Liver (tissue), 3 donors: ENCODE results near the gene PHACTR4.

ENCODE experiments used
- JUND ChIP-seq, 2 donors: IDR thresholded peaks; 2 replicates each; pipeline ENCODE4 v1.6.1; 2016; ENCODE audit warnings: antibody characterized with exemption in 2 of 2
- TAF1 ChIP-seq: conservative IDR thresholded peaks from 2 replicates; pipeline ENCODE4 v1.6.1; 2016; ENCODE audit warnings: antibody characterized with exemption, mild to moderate bottlenecking
- YY1 ChIP-seq: IDR thresholded peaks from 2 replicates; pipeline ENCODE4 v1.6.1; 2016; ENCODE audit warnings: antibody characterized with exemption, mild to moderate bottlenecking
- TF ChIP-seq, protein P1 (sequence below): fragments of 150-350 bp; IDR thresholded peaks from 2 replicates; pipeline ENCODE4 v1.5.1; 2017; ENCODE audit warnings: improper control_type of control experiment, low read depth, low read length; ENCODE audit not compliant: missing input control
- TF ChIP-seq, protein P2 (sequence below): IDR thresholded peaks from 2 replicates; pipeline ENCODE4 v1.6.1; 2016; ENCODE audit warnings: antibody characterized with exemption, mild to moderate bottlenecking
- donor health status: healthy.
- donor health status: healthy.

DNA sequence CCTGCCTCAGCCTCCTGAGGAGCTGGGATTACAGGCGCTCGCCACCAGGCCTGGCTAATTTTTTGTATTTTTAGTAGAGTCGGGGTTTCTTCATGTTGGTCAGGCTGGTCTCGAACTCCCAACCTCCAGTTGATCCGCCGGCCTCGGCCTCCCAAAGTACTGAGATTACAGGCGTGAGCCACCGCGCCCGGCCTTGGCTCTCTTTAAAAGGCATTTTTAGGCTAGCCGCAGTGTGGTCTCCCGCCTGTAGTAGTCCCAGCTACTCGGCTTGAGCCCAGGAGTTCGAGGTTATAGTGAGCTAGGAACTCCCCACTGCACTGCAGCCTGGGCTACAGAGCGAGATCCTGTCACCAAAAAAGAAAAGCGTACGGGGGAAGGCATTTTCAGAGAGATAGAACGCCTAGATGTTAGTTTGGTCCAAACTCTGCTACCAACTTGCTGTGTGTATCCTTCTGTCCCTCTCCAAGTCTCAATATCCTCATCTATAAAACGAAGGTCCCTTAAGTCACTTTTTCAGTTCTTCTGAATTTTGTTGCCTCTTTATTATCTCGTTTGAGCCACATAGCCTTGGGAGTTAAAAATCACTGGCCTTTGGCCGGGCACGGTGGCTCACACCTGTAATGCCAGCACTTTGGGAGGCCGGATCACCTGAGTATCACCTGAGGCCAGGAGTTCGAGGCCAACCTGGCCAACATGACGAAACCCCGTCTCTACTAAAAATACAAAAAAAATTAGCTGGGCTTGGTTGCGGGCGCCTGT lies 40.0 kb upstream of the PHACTR4 start:
- TF ChIP-seq, protein P1, sequence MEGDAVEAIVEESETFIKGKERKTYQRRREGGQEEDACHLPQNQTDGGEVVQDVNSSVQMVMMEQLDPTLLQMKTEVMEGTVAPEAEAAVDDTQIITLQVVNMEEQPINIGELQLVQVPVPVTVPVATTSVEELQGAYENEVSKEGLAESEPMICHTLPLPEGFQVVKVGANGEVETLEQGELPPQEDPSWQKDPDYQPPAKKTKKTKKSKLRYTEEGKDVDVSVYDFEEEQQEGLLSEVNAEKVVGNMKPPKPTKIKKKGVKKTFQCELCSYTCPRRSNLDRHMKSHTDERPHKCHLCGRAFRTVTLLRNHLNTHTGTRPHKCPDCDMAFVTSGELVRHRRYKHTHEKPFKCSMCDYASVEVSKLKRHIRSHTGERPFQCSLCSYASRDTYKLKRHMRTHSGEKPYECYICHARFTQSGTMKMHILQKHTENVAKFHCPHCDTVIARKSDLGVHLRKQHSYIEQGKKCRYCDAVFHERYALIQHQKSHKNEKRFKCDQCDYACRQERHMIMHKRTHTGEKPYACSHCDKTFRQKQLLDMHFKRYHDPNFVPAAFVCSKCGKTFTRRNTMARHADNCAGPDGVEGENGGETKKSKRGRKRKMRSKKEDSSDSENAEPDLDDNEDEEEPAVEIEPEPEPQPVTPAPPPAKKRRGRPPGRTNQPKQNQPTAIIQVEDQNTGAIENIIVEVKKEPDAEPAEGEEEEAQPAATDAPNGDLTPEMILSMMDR, result no peak
- TF ChIP-seq JUND (IDR thresholded peaks at IDR 0.05) (no peak), YY1 (no peak), TAF1 (no peak)
- TF ChIP-seq, protein P2, sequence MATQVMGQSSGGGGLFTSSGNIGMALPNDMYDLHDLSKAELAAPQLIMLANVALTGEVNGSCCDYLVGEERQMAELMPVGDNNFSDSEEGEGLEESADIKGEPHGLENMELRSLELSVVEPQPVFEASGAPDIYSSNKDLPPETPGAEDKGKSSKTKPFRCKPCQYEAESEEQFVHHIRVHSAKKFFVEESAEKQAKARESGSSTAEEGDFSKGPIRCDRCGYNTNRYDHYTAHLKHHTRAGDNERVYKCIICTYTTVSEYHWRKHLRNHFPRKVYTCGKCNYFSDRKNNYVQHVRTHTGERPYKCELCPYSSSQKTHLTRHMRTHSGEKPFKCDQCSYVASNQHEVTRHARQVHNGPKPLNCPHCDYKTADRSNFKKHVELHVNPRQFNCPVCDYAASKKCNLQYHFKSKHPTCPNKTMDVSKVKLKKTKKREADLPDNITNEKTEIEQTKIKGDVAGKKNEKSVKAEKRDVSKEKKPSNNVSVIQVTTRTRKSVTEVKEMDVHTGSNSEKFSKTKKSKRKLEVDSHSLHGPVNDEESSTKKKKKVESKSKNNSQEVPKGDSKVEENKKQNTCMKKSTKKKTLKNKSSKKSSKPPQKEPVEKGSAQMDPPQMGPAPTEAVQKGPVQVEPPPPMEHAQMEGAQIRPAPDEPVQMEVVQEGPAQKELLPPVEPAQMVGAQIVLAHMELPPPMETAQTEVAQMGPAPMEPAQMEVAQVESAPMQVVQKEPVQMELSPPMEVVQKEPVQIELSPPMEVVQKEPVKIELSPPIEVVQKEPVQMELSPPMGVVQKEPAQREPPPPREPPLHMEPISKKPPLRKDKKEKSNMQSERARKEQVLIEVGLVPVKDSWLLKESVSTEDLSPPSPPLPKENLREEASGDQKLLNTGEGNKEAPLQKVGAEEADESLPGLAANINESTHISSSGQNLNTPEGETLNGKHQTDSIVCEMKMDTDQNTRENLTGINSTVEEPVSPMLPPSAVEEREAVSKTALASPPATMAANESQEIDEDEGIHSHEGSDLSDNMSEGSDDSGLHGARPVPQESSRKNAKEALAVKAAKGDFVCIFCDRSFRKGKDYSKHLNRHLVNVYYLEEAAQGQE, result no peak
